Peyer's patch (tissue), 4 donors: ENCODE measurements around the gene YBX2. TPM values are rescaled to one million over a fixed set of nuclear protein-coding genes. Genes with fewer than 3 reads are reported as not detected.
"Not testable (repeated sequence)": the region's sequence is repeated elsewhere in the genome, so short reads cannot be mapped to it uniquely, and the experiment has no call there.

Experiments
- DNase-seq, 3 donors: peaks; one replicate each; pipeline ENCODE4 v3.0.0-alpha.2; 2017 to 2019
- H3K27ac ChIP-seq, 4 donors: fragments of 200-600 bp; sonication (generic); one replicate each; pipeline ENCODE4 v1.5.1; 2016 to 2019
- H3K27me3 ChIP-seq, 2 donors: fragments of 200-600 bp; sonication (generic); one replicate each; pipeline ENCODE4 v1.5.1; 2019
- H3K36me3 ChIP-seq, 3 donors: fragments of 200-600 bp; sonication (generic); one replicate each; pipeline ENCODE4 v1.5.1; 2016 to 2019
- H3K4me1 ChIP-seq, 4 donors: fragments of 200-600 bp; sonication (generic); one replicate each; pipeline ENCODE4 v1.5.1; 2016 to 2019
- H3K4me3 ChIP-seq, 4 donors: fragments of 200-600 bp; sonication (generic); 1 replicate in 3 of 4; 2 replicates in 1 of 4; pipeline ENCODE4 v1.5.1; 2016 to 2019; ENCODE audit warnings: mild to moderate bottlenecking in 1 of 4
- H3K9me3 ChIP-seq, 4 donors: fragments of 200-600 bp; sonication (generic); one replicate each; pipeline ENCODE4 v1.5.1; 2016 to 2019; ENCODE audit warnings: mild to moderate bottlenecking in 1 of 4
- POLR2A ChIP-seq, 2 donors: fragments of 450-650 bp; IDR thresholded peaks; one replicate each; pipeline ENCODE4 v1.5.1; 2017; ENCODE audit warnings: antibody characterized with exemption in 2 of 2, mild to moderate bottlenecking in 2 of 2, moderate library complexity in 2 of 2
- total RNA-seq, 4 donors: library from RNA; depleted of rRNA; stranded (reverse); fragments of >200 nt; gene quantifications; one replicate each; pipeline ENCODE4 v1.1.0, GENCODE V29; 2016
- TF ChIP-seq, protein P1 (sequence below), 6 experiments: fragments of 450-650 bp in 4 of 6; fragments of 200-600 bp in 2 of 6; sonication (generic) in 1 of 6; IDR thresholded peaks; one replicate each; pipeline ENCODE4 v1.5.1; 2017 to 2019; ENCODE audit warnings: antibody characterized with exemption in 6 of 6, mild to moderate bottlenecking in 3 of 6, moderate library complexity in 1 of 6

The YBX2 gene
- total RNA-seq: 10 to 100 TPM; 20.7 to 70.0 (median 24.6) TPM

DNA sequence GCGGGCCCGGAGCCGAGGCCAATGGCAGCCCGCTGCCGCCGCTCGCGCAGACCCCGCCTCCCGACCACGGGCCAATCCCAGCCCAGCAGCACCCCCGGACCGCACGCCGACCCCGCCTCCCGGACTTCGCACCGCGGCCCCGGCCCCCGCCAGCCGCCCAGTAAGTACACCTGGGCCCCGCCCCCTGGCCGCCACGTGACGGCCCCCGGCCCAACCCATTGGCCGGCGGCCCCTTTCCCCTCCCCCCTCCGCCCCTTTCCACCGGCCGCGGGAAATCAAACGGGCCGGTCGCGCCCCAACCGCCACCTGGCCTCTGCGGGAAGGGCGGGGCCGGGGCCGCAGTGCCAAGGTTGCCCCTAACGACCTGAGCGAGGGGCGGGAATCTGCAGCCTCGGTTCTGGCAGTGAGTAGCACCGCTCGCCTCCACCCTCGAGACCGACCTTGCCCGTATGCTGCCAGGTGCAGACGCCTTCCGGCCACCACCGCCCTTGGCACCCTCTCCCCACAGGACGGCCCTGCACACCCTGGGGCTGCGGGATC lies at the start of gene YBX2:
TSS of gene YBX2 (minus strand) at position 26 of the 540 bp plus-strand sequence. CDS start 139 bp downstream, outside the sequence.
- H3K27ac ChIP-seq: peak within 1 kb of the TSS; percentile 10 to 92 (median 71)
- peak; percentile 72 to 98 (median 94) for DNase-seq
- no peaks in the 10 kb centered on the region for H3K36me3 ChIP-seq
- H3K9me3 ChIP-seq: peaks cover 0 to 3% (median 0%) of the 10 kb centered on the region in 4 donors
- peak within 1 kb of the TSS; percentile 17 to 54 (median 48) for H3K4me3 ChIP-seq
- H3K4me1 ChIP-seq: peaks cover 0 to 48% (median 17%) of the 10 kb centered on the region in 4 donors
- TF ChIP-seq, protein P1, sequence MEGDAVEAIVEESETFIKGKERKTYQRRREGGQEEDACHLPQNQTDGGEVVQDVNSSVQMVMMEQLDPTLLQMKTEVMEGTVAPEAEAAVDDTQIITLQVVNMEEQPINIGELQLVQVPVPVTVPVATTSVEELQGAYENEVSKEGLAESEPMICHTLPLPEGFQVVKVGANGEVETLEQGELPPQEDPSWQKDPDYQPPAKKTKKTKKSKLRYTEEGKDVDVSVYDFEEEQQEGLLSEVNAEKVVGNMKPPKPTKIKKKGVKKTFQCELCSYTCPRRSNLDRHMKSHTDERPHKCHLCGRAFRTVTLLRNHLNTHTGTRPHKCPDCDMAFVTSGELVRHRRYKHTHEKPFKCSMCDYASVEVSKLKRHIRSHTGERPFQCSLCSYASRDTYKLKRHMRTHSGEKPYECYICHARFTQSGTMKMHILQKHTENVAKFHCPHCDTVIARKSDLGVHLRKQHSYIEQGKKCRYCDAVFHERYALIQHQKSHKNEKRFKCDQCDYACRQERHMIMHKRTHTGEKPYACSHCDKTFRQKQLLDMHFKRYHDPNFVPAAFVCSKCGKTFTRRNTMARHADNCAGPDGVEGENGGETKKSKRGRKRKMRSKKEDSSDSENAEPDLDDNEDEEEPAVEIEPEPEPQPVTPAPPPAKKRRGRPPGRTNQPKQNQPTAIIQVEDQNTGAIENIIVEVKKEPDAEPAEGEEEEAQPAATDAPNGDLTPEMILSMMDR (IDR thresholded peaks at IDR 0.05): peak in 3 of 6 experiments; percentile 19 to 34 (median 32)
- TF ChIP-seq POLR2A (IDR thresholded peaks at IDR 0.05): peak; percentile 38 to 45
- no peaks in the 10 kb centered on the region for H3K27me3 ChIP-seq

DNA sequence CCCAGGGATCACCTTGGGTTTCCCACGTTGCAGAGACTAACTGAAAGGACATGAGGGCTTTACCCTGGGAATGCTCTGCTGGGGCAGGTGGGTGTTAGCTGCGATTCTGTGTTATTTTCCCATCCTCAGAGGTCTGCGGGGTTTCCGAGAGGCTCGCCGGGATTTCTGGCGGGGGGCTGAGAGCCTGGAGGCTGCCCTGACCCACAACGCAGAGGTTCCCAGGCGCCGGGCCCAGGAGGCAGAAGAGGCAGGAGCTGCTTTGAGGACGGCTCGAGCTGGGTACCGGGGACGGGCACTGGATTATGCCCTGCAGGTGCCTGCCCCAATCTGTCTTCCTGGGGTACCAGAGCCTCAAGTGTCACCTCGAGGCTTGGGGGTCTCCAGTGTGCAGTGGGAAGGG lies 48.8 kb upstream of the YBX2 start:
- DNase-seq: no peak
- Histone ChIP-seq H3K4me1 (peaks cover 0 to 3% (median 0%) of the 10 kb centered on the region in 4 donors), H3K27me3 (no peaks in the 10 kb centered on the region), H3K9me3 (no peaks in the 10 kb centered on the region), H3K4me3 (no peak overlapping the region), H3K27ac (no peak overlapping the region), H3K36me3 (no peaks in the 10 kb centered on the region)
- TF ChIP-seq, protein P1 (IDR thresholded peaks at IDR 0.05): no peak
- no peak for TF ChIP-seq POLR2A (IDR thresholded peaks at IDR 0.05)

DNA sequence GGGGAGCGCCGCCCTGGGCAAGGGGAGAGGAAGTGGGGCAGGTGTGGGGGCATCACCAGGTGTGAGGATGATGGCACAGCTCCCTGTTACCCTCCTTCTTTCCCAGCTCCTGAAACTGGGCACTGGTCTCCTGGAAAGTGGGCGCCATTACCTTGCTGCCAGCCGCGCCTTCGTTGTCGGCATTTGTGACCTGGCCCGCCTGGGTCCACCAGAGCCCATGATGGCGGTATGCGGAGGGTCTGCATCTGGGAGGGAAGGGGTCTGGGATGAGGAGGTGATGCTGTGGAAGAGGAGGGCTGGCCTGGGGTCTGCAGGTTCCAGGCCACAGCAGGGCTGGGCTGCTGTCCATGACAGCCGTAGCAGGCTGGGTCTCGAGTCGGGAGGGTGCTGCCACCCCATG lies 47.4 kb upstream of the YBX2 start:
- H3K36me3 ChIP-seq: no peaks in the 10 kb centered on the region
- peaks cover 0 to 5% (median 1%) of the 10 kb centered on the region in 4 donors for H3K4me1 ChIP-seq
- no peak overlapping the region for H3K4me3 ChIP-seq
- H3K27me3 ChIP-seq: no peaks in the 10 kb centered on the region
- H3K27ac ChIP-seq: no peak overlapping the region
- no peak for DNase-seq
- no peaks in the 10 kb centered on the region for H3K9me3 ChIP-seq
- TF ChIP-seq POLR2A (IDR thresholded peaks at IDR 0.05): no peak

DNA sequence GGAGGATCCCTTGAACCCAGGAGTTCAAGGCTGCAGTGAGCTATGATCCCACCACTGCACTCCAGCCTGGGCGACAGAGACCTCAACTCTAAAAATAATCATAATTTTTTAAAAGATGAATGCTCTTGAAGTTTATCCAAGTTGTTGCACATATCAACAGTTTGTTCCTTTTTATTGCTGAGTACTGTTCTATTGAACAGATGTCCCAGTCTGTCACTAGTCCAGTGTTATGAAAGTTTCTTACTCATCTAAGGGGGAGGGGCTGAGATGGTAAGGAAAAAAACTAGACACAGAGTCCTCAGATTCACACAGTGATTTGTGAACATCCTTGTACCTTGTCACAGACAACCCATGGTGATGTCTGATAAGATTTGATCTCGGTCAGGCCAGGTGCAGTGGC lies 45.7 kb upstream of the YBX2 start:
- no peaks in the 10 kb centered on the region for H3K9me3 ChIP-seq
- H3K27me3 ChIP-seq: no peaks in the 10 kb centered on the region
- TF ChIP-seq, protein P1 (IDR thresholded peaks at IDR 0.05): no peak
- TF ChIP-seq POLR2A (IDR thresholded peaks at IDR 0.05): no peak
- H3K4me1 ChIP-seq: peaks cover 0 to 14% (median 5%) of the 10 kb centered on the region in 4 donors
- H3K27ac ChIP-seq: no peak overlapping the region
- H3K36me3 ChIP-seq: no peaks in the 10 kb centered on the region
- DNase-seq: no peak
- H3K4me3 ChIP-seq: no peak overlapping the region

DNA sequence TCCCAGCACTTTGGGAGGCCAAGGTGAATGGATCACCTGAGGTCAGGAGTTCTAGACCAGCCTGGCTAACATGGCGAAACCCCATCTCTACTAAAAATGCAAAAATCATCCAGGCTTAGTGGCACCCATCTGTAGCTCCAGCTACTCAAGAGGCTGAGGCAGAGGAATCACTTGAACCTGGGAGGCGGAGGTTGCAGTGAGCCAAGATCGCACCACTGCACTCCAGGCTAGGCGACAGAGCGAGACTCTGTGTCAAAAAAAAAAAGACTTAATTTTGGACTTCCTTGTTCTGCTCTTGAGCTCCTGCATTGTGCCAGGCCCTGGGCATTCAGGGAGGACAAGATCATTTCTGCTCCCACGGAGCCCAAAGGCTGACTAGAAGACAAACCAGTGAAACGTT lies 43.2 kb upstream of the YBX2 start:
- H3K4me3 ChIP-seq: peak overlapping the region in 3 of 4 donors; percentile 50 to 70 (median 52)
- not testable (repeated sequence) for H3K27me3 ChIP-seq, H3K36me3 ChIP-seq, H3K9me3 ChIP-seq, DNase-seq
- H3K27ac ChIP-seq: peak overlapping the region; percentile 19 to 94 (median 58)
- H3K4me1 ChIP-seq: peaks cover 0 to 16% (median 5%) of the 10 kb centered on the region in 4 donors

DNA sequence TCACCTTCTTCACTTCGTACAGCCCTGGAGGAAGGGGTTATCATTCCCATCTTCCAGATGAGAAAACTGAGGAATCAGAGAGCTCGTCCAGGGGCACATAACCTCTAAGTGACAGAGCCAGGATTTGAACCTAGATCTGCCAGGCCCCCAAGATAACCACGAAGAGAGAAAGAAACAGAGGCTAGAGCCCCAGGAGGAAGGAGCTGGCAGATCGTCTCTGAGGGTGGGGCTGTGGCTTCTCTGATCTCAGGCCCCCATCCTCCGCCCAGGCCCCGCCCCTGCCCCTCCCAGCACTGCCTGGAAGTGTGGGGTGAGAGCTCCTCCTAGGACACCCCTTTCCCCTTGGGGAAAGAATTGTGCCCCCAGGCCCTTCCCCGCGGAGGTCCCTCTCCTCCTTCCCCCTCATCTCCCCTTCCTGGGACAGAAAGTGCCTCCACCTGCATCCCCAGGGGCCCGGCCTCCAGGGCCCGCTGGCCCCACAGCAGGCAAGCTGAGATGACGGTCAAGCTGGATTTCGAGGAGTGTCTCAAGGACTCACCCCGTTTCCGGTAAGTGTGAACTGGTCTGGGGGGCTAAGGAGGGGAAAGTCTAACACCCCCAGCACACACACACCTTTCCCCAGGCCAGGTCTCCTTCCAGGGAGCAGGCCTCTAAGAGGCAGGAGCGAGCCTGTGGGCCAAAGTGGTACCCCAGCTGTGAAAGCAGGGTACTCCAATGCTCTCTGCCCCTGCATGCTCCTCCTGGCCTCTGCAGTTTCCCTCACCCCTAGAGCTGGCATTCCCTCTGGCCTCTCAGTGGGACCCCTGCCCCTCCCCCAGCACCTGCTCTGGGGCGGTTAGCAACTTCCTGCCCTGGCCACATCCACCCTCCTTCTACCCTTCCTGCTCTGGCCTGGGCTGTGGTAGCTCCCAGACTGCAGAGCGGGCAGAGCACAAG lies 42.1 kb upstream of the YBX2 start, which contains the start of gene ACAP1:
TSS of gene ACAP1 (plus strand) at position 290 of the 936 bp plus-strand sequence. CDS start at position 496, 206 bp downstream.
- Histone ChIP-seq H3K9me3 (no peaks in the 10 kb centered on the region), H3K27me3 (no peaks in the 10 kb centered on the region), H3K36me3 (no peaks in the 10 kb centered on the region), H3K4me1 (peaks cover 0 to 16% (median 8%) of the 10 kb centered on the region in 4 donors), H3K27ac (peak within 1 kb of the TSS; percentile 62 to 94 (median 84)), H3K4me3 (peak within 1 kb of the TSS; percentile 48 to 70 (median 51))
- peak in 2 of 3 donors; percentile 94 to 95 for DNase-seq
- TF ChIP-seq, protein P1 (IDR thresholded peaks at IDR 0.05): no peak
- no peak for TF ChIP-seq POLR2A (IDR thresholded peaks at IDR 0.05)

DNA sequence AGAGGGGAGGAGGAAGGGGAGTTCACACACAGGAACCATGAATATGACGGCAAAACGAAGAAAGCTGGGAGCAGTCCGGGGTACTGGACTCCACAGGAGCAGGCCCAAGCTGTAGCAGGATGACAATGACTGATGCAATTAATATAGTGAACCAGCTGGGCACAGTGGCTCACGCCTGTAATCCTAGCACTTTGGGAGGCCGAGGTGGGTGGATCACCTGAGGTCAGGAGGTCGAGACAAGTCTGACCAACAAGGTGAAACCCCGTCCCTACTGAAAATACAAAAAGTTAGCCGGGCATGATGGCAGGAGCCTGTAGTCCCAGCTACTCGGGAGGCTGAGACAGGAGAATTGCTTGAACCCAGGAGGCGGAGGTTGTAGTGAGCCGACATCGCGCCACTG lies 41.3 kb upstream of the YBX2 start:
- Histone ChIP-seq H3K4me1 (peaks cover 0 to 18% (median 8%) of the 10 kb centered on the region in 4 donors), H3K27ac (peak overlapping the region in 3 of 4 donors; percentile 62 to 94 (median 86))
- DNase-seq: not testable (repeated sequence)

More for the DNA sequence above, 41.3 kb upstream of the YBX2 start:
- not testable (repeated sequence) for H3K27me3 ChIP-seq, H3K9me3 ChIP-seq, H3K36me3 ChIP-seq
- peak overlapping the region in 1 of 4 donors; percentile 70 for H3K4me3 ChIP-seq
